ENCODE results near the gene HIGD1C.

DNA sequence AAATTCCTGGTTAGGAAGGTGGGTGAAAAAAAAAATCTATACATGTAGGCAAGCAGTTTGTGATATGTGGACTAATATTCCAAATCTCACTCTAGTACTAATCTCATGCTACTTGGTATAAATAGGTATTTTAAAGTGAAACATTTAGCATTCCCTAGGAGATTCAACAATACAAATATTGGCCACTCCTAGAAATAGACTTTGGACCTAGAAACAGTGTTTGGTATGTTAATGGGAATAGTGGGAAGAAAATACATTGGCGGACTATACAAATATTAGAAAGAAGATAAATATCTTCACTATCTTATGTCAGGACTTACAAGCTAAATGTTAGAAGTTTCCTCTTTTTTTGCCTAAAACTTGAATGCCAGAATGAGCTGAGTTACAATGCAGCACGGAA, 28.2 kb downstream of the HIGD1C start:
- TF ChIP-seq, protein P1, sequence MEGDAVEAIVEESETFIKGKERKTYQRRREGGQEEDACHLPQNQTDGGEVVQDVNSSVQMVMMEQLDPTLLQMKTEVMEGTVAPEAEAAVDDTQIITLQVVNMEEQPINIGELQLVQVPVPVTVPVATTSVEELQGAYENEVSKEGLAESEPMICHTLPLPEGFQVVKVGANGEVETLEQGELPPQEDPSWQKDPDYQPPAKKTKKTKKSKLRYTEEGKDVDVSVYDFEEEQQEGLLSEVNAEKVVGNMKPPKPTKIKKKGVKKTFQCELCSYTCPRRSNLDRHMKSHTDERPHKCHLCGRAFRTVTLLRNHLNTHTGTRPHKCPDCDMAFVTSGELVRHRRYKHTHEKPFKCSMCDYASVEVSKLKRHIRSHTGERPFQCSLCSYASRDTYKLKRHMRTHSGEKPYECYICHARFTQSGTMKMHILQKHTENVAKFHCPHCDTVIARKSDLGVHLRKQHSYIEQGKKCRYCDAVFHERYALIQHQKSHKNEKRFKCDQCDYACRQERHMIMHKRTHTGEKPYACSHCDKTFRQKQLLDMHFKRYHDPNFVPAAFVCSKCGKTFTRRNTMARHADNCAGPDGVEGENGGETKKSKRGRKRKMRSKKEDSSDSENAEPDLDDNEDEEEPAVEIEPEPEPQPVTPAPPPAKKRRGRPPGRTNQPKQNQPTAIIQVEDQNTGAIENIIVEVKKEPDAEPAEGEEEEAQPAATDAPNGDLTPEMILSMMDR (IDR thresholded peaks at IDR 0.05) = no peak
- TF ChIP-seq POLR2AphosphoS5 (IDR thresholded peaks at IDR 0.05) = no peak
